ENCODE data around the gene ZNF112.

DNA sequence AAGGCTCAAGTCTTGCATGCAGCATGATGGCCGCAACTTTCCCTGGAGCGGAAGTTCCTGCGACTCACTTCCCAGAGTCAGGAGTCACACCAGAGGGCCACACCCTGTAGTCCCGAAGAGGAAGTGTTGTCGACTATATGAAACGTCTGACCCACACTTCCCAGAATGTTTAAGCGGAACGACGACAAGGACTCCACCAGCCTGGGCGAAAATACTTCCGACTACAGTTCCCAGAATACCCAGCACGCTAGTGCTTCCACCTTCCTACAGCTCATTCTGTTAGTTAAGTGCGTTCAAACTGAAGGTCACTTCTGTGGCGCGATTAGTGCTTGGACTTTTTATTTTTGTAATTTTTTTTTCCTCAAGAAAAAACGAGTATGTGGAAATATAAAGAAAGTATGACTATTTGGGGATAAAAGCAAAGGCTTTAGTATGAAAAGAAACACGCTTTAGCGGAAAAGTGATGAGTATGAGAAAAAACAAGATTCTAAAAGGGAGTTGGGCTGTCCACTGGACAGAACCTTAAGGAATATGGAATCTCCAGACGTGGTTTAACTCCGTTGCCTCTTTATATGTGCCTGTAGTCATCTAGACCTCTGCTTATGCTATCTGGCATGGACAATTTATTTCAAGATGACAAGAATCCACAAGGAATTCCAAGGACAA, 15.5 kb upstream of the ZNF112 start:
- TF ChIP-seq POLR2A (IDR thresholded peaks at IDR 0.05) = no peak
- TF ChIP-seq, protein P1, sequence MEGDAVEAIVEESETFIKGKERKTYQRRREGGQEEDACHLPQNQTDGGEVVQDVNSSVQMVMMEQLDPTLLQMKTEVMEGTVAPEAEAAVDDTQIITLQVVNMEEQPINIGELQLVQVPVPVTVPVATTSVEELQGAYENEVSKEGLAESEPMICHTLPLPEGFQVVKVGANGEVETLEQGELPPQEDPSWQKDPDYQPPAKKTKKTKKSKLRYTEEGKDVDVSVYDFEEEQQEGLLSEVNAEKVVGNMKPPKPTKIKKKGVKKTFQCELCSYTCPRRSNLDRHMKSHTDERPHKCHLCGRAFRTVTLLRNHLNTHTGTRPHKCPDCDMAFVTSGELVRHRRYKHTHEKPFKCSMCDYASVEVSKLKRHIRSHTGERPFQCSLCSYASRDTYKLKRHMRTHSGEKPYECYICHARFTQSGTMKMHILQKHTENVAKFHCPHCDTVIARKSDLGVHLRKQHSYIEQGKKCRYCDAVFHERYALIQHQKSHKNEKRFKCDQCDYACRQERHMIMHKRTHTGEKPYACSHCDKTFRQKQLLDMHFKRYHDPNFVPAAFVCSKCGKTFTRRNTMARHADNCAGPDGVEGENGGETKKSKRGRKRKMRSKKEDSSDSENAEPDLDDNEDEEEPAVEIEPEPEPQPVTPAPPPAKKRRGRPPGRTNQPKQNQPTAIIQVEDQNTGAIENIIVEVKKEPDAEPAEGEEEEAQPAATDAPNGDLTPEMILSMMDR (IDR thresholded peaks at IDR 0.05) = no peak
